GM08714 (cell line): ENCODE results near the gene PACSIN2.
"Not testable (repeated sequence)": the region's sequence is repeated elsewhere in the genome, so short reads cannot be mapped to it uniquely, and the experiment has no call there.

Source experiments
- H3K4me3 ChIP-seq: fragments of 200-500 bp; sonication (Bioruptor generic); 2 replicates; pipeline ENCODE4 v1.5.1; 2014; ENCODE audit warnings: mild to moderate bottlenecking, low read length, inconsistent platforms
- ZNF274 ChIP-seq: IDR thresholded peaks from 2 replicates; pipeline ENCODE4 v1.6.1; 2012; ENCODE audit warnings: mild to moderate bottlenecking, low read depth, low read length

Gene PACSIN2

GRCh38 chr22:43017525-43018460 is 2.8 kb upstream of the PACSIN2 start:
- no peak for TF ChIP-seq ZNF274
- no peak overlapping the region for H3K4me3 ChIP-seq

- not testable (repeated sequence) for H3K4me3 ChIP-seq
Measured at GRCh38 chr22:43016150-43016549, 1.2 kb upstream of the PACSIN2 start.

GRCh38 chr22:43015677-43016042 is 711 bp upstream of the PACSIN2 start:
- TF ChIP-seq ZNF274 = no peak

GRCh38 chr22:43014316-43014868 is 557 bp downstream of the PACSIN2 start:
- peak overlapping the region; percentile 77 for H3K4me3 ChIP-seq
- no peak for TF ChIP-seq ZNF274

More at GRCh38 chr22:43015677-43016042, 711 bp upstream of the PACSIN2 start:
- peak overlapping the region; percentile 67; the same call in 1 of the 2 replicates for H3K4me3 ChIP-seq

- peak overlapping the region; percentile 77 for H3K4me3 ChIP-seq
- no peak for TF ChIP-seq ZNF274
Measured at GRCh38 chr22:43013355-43014315, 1.3 kb downstream of the PACSIN2 start.

GRCh38 chr22:43012390-43012789 is 2.6 kb downstream of the PACSIN2 start:
- H3K4me3 ChIP-seq = no peak overlapping the region
- TF ChIP-seq ZNF274 = no peak

- H3K4me3 ChIP-seq = no peak overlapping the region
- TF ChIP-seq ZNF274 = no peak
Measured at GRCh38 chr22:43011079-43011478, 3.9 kb downstream of the PACSIN2 start.

GRCh38 chr22:43009444-43009843 is 5.5 kb downstream of the PACSIN2 start:
- no peak overlapping the region for H3K4me3 ChIP-seq
- TF ChIP-seq ZNF274 = no peak

GRCh38 chr22:43008921-43009320 is 6.0 kb downstream of the PACSIN2 start:
- TF ChIP-seq ZNF274 = no peak
- H3K4me3 ChIP-seq = no peak overlapping the region

- H3K4me3 ChIP-seq = no peak overlapping the region
- no peak for TF ChIP-seq ZNF274
Measured at GRCh38 chr22:43008509-43008908, 6.4 kb downstream of the PACSIN2 start.

GRCh38 chr22:43007519-43008102 is 7.3 kb downstream of the PACSIN2 start:
- no peak overlapping the region for H3K4me3 ChIP-seq
- no peak for TF ChIP-seq ZNF274

GRCh38 chr22:43006753-43007152 is 8.2 kb downstream of the PACSIN2 start:
- no peak for TF ChIP-seq ZNF274
- H3K4me3 ChIP-seq = no peak overlapping the region

- H3K4me3 ChIP-seq = no peak overlapping the region
- no peak for TF ChIP-seq ZNF274
Measured at GRCh38 chr22:43006016-43006505, 8.9 kb downstream of the PACSIN2 start.

GRCh38 chr22:43005106-43005505 is 9.8 kb downstream of the PACSIN2 start:
- TF ChIP-seq ZNF274 = no peak
- H3K4me3 ChIP-seq = no peak overlapping the region
